ENCODE results near the gene ZACN. TPM values are rescaled to one million over a fixed set of nuclear protein-coding genes. Genes with fewer than 3 reads are reported as not detected.
A peak's percentile ranks its signal among the peaks of the same experiment; 100 is the strongest.
"Not testable (repeated sequence)": the region's sequence is repeated elsewhere in the genome, so short reads cannot be mapped to it uniquely, and the experiment has no call there.

Gene ZACN
- polyA plus RNA-seq, 6 donors from 2014 or later = 0.70 to 1.6 (median 1.1) TPM; not detected in 2

- peaks cover 0 to 2% (median 0%) of the 10 kb centered on the region in 7 donors for H3K9me3 Mint-ChIP-seq
- H3K4me1 Mint-ChIP-seq = peaks cover 34 to 50% (median 43%) of the 10 kb centered on the region in 3 donors
- H3K27ac Mint-ChIP-seq = peak overlapping the region; percentile 84 to 99 (median 97)
- H3K27me3 Mint-ChIP-seq = peaks cover 23 to 27% (median 25%) of the 10 kb centered on the region in 3 donors
- H3K36me3 Mint-ChIP-seq = peaks cover 0 to 9% of the 10 kb centered on the region in 2 donors
- ATAC-seq (ENCODE audit: low read depth in 2 of 2) (peak in 1 of 2 donors; percentile 8), DNase-seq (no peak)
- H3K4me3 Mint-ChIP-seq = peak overlapping the region; percentile 92 to 99 (median 95)
Observed at GRCh38 chr17:76071531-76072147, 7.3 kb upstream of the ZACN start.

GRCh38 chr17:76072148-76072858 lies 6.7 kb upstream of the ZACN start, which contains the start of gene SRP68:
TSS of gene SRP68 (minus strand) at chr17:76072517. CDS start at chr17:76072491, 26 bp downstream.
- Mint-ChIP-seq H3K4me3 (peak within 1 kb of the TSS; percentile 92 to 99 (median 95)), H3K9me3 (peaks cover 0 to 2% (median 0%) of the 10 kb centered on the region in 7 donors), H3K27ac (peak within 1 kb of the TSS; percentile 89 to 99 (median 97)), H3K27me3 (peaks cover 29 to 33% (median 32%) of the 10 kb centered on the region in 3 donors), H3K36me3 (peaks cover 0 to 9% of the 10 kb centered on the region in 2 donors), H3K4me1 (peaks cover 40 to 57% (median 49%) of the 10 kb centered on the region in 3 donors)
- ATAC-seq (ENCODE audit: low read depth in 2 of 2) = peak; percentile 59 to 61
- DNase-seq = peak; percentile 75

- Mint-ChIP-seq H3K27me3 (peaks cover 44 to 48% (median 46%) of the 10 kb centered on the region in 3 donors), H3K36me3 (peaks cover 0 to 9% of the 10 kb centered on the region in 2 donors), H3K4me3 (peak within 1 kb of the TSS; percentile 76 to 93 (median 86)), H3K9me3 (peaks cover 0 to 2% (median 0%) of the 10 kb centered on the region in 7 donors), H3K4me1 (peaks cover 42 to 61% (median 52%) of the 10 kb centered on the region in 3 donors), H3K27ac (peak within 1 kb of the TSS; percentile 91 to 99 (median 92))
- ATAC-seq (ENCODE audit: low read depth in 2 of 2) = no peak
- peak; percentile 31 for DNase-seq
Observed at GRCh38 chr17:76074390-76075363, 4.3 kb upstream of the ZACN start, which contains the start of gene GALR2. TSS of gene GALR2 (plus strand) at chr17:76074781. CDS start at chr17:76074884, 103 bp downstream.

- H3K4me1 Mint-ChIP-seq = peaks cover 39 to 53% (median 45%) of the 10 kb centered on the region in 3 donors
- peak overlapping the region; percentile 76 to 88 (median 84) for H3K4me3 Mint-ChIP-seq
- H3K9me3 Mint-ChIP-seq = peaks cover 0 to 2% (median 0%) of the 10 kb centered on the region in 7 donors
- peaks cover 0 to 9% of the 10 kb centered on the region in 2 donors for H3K36me3 Mint-ChIP-seq
- H3K27me3 Mint-ChIP-seq = peaks cover 44 to 48% (median 46%) of the 10 kb centered on the region in 3 donors
- ATAC-seq (ENCODE audit: low read depth in 2 of 2) = no peak
- no peak for DNase-seq
- peak overlapping the region; percentile 91 to 99 (median 94) for H3K27ac Mint-ChIP-seq
Observed at GRCh38 chr17:76075364-76076145, 3.4 kb upstream of the ZACN start.

GRCh38 chr17:76076146-76076764 lies 2.7 kb upstream of the ZACN start:
- ATAC-seq (ENCODE audit: low read depth in 2 of 2) = no peak
- H3K4me3 Mint-ChIP-seq = peak overlapping the region; percentile 76 to 87 (median 82)
- peaks cover 44 to 48% (median 46%) of the 10 kb centered on the region in 3 donors for H3K27me3 Mint-ChIP-seq
- peaks cover 39 to 47% (median 39%) of the 10 kb centered on the region in 3 donors for H3K4me1 Mint-ChIP-seq
- H3K36me3 Mint-ChIP-seq = peaks cover 0 to 9% of the 10 kb centered on the region in 2 donors
- peak overlapping the region; percentile 91 to 99 (median 94) for H3K27ac Mint-ChIP-seq
- peak; percentile 38 for DNase-seq
- H3K9me3 Mint-ChIP-seq = peaks cover 0 to 2% (median 0%) of the 10 kb centered on the region in 7 donors

GRCh38 chr17:76076765-76077583 lies 2.0 kb upstream of the ZACN start:
- Mint-ChIP-seq H3K27me3 (peaks cover 44 to 48% (median 46%) of the 10 kb centered on the region in 3 donors), H3K4me3 (peak overlapping the region; percentile 71 to 85 (median 82)), H3K27ac (peak overlapping the region; percentile 91 to 99 (median 96)), H3K9me3 (peaks cover 0 to 2% (median 0%) of the 10 kb centered on the region in 7 donors), H3K36me3 (peaks cover 0 to 9% of the 10 kb centered on the region in 2 donors), H3K4me1 (peaks cover 32 to 39% (median 33%) of the 10 kb centered on the region in 3 donors)
- DNase-seq (peak; percentile 82), ATAC-seq (ENCODE audit: low read depth in 2 of 2) (peak; percentile 63 to 66)

- Mint-ChIP-seq H3K27me3 (peaks cover 44 to 48% (median 46%) of the 10 kb centered on the region in 3 donors), H3K27ac (peak overlapping the region; percentile 91 to 99 (median 96)), H3K4me1 (peaks cover 29 to 37% (median 32%) of the 10 kb centered on the region in 3 donors), H3K4me3 (peak overlapping the region in 7 of 8 donors; percentile 12 to 85 (median 78)), H3K36me3 (peaks cover 0 to 9% of the 10 kb centered on the region in 2 donors), H3K9me3 (peaks cover 0 to 2% (median 0%) of the 10 kb centered on the region in 7 donors)
- DNase-seq = peak; percentile 28
- peak in 1 of 2 donors; percentile 13 for ATAC-seq (ENCODE audit: low read depth in 2 of 2)
Observed at GRCh38 chr17:76077584-76078110, 1.3 kb upstream of the ZACN start.

GRCh38 chr17:76078370-76078769 lies 612 bp upstream of the ZACN start:
- H3K36me3 Mint-ChIP-seq; H3K9me3 Mint-ChIP-seq; ATAC-seq (ENCODE audit: low read depth in 2 of 2); DNase-seq: not testable (repeated sequence)
- Mint-ChIP-seq H3K27me3 (peaks cover 44 to 48% (median 44%) of the 10 kb centered on the region in 3 donors), H3K27ac (peak overlapping the region; percentile 78 to 94 (median 88)), H3K4me3 (peak overlapping the region in 2 of 8 donors; percentile 32 to 50), H3K4me1 (peaks cover 28 to 37% (median 29%) of the 10 kb centered on the region in 3 donors)

- Mint-ChIP-seq H3K9me3 (peaks cover 0 to 2% (median 0%) of the 10 kb centered on the region in 7 donors), H3K27ac (peak overlapping the region in 2 of 6 donors; percentile 85 to 87), H3K4me1 (peaks cover 28 to 37% (median 29%) of the 10 kb centered on the region in 3 donors), H3K36me3 (peaks cover 0 to 12% of the 10 kb centered on the region in 2 donors), H3K4me3 (no peak overlapping the region), H3K27me3 (peaks cover 37 to 42% (median 39%) of the 10 kb centered on the region in 3 donors)
- ATAC-seq (ENCODE audit: low read depth in 2 of 2) (no peak), DNase-seq (no peak)
Observed at GRCh38 chr17:76079535-76079955, 563 bp downstream of the ZACN start.

- ATAC-seq (ENCODE audit: low read depth in 2 of 2) = no peak
- peaks cover 0 to 11% of the 10 kb centered on the region in 2 donors for H3K36me3 Mint-ChIP-seq
- no peak overlapping the region for H3K4me3 Mint-ChIP-seq
- peaks cover 23 to 31% (median 23%) of the 10 kb centered on the region in 3 donors for H3K4me1 Mint-ChIP-seq
- H3K27me3 Mint-ChIP-seq = peaks cover 31 to 36% (median 34%) of the 10 kb centered on the region in 3 donors
- peak overlapping the region in 4 of 6 donors; percentile 14 to 85 (median 52) for H3K27ac Mint-ChIP-seq
- H3K9me3 Mint-ChIP-seq = peaks cover 0 to 2% (median 0%) of the 10 kb centered on the region in 7 donors
- no peak for DNase-seq
Observed at GRCh38 chr17:76079956-76080767, 1.2 kb downstream of the ZACN start.
